ENCODE measurements around the gene MAP3K5. TPM values are rescaled to one million over a fixed set of nuclear protein-coding genes. Genes with fewer than 3 reads are reported as not detected.

The MAP3K5 gene
- total and polyA plus RNA-seq, 9 of the 15 experiments (the other 6 are each of a cell fraction or from before 2014, with no cell fraction given): 2.2 to 13.0 (median 9.9) TPM

DNA sequence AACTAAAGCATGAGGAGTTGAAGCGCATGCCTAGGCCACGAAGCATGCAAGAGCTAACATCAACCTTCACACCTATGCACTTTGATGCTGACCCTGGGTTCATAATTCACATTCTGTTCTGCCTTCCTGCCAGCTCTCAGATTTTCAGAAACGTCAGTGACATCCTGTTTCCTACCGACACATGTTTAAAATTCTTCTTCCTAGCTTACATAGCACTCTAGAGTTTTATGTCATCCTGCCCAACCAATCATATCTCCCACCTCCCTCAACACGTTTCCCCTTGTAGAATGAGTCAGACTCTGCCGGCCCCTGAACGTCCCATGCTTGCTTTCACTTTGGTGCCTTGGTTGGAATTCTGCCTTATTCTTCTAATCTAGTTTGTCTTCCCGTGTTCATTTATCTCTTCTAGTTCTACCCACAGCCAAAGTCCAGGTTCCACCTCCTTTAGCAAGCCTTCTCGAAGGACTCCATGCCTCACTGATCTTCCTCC lies 144.9 kb downstream of the MAP3K5 start (continued):
- TF ChIP-seq MGA (IDR thresholded peaks at IDR 0.05) (peak; percentile 65; the same call in 1 of the 2 replicates), JUN (IDR thresholded peaks at IDR 0.05; ENCODE audit: borderline replicate concordance, low read depth, low read length) (peak; percentile 63; the same call in 1 of the 2 replicates), JUN (CRISPR knock-in tag; IDR thresholded peaks at IDR 0.05; ENCODE audit: borderline replicate concordance) (no peak), ZNF512 (tag; IDR thresholded peaks at IDR 0.05) (no peak), NFE2 (IDR thresholded peaks at IDR 0.05; ENCODE audit: low read depth) (no peak), EHMT2 (IDR thresholded peaks at IDR 0.05) (peak; percentile 25; the same call in 1 of the 2 replicates), BHLHE40 (IDR thresholded peaks at IDR 0.05; ENCODE audit: low read length) (peak; percentile 54), MYC (IDR thresholded peaks at IDR 0.05; ENCODE audit: low read depth, low read length) (0 out of 2 replicates have a peak, but pooled peaks have one; percentile 13), MYC (CRISPR knock-in tag; IDR thresholded peaks at IDR 0.05; ENCODE audit: borderline replicate concordance, low read depth) (no peak), VEZF1 (CRISPR knock-in tag; IDR thresholded peaks at IDR 0.05) (peak; percentile 22; the same call in 1 of the 2 replicates), CXXC5 (CRISPR knock-in tag; IDR thresholded peaks at IDR 0.05) (0 out of 2 replicates have a peak, but pooled peaks have one; percentile 17), ATF7 (IDR thresholded peaks at IDR 0.05) (peak; percentile 40; the same call in 1 of the 2 replicates), WHSC1 (IDR thresholded peaks at IDR 0.05; ENCODE audit: low read length) (no peak), POLR3A (IDR thresholded peaks at IDR 0.05; ENCODE audit: borderline replicate concordance, extremely low read depth, insufficient read depth, insufficient read length) (no peak), CBFA2T3 (IDR thresholded peaks at IDR 0.05) (no peak)
